B cell (primary cell): Measurements from ENCODE around the gene ABCB1.

Experiments used
- EZH2 ChIP-seq: IDR thresholded peaks from 2 replicates; pipeline ENCODE4 v1.6.1; 2012; ENCODE audit warnings: borderline replicate concordance, low read depth, mild to moderate bottlenecking, moderate library complexity, low read length; ENCODE audit not compliant: insufficient read depth, poor library complexity, severe bottlenecking
- TF ChIP-seq, protein P1 (sequence below): fragments of 200-600 bp; IDR thresholded peaks from one replicate; pipeline ENCODE4 v1.8.0; 2022; ENCODE audit warnings: antibody characterized with exemption, mild to moderate bottlenecking

DNA sequence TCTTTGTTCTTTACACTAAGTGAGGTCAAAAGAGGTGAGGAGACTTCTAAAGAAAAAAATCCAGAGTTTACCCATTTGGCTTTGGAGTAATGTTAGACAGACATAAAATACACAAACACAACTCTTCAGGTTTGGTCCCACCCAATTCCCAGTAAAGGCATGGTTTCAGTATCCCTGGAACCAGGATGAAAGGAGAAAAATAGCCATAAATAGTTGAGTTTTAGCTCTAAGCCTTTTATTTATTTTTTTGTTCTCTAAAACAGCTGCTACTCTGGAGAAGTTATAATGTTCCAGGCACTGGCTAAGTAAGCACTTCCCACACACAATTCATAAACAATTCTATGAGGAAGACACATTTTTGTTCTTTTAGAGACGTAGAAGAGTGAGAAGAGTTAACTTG, 4.0 kb downstream of the ABCB1 start:
- TF ChIP-seq, protein P1, sequence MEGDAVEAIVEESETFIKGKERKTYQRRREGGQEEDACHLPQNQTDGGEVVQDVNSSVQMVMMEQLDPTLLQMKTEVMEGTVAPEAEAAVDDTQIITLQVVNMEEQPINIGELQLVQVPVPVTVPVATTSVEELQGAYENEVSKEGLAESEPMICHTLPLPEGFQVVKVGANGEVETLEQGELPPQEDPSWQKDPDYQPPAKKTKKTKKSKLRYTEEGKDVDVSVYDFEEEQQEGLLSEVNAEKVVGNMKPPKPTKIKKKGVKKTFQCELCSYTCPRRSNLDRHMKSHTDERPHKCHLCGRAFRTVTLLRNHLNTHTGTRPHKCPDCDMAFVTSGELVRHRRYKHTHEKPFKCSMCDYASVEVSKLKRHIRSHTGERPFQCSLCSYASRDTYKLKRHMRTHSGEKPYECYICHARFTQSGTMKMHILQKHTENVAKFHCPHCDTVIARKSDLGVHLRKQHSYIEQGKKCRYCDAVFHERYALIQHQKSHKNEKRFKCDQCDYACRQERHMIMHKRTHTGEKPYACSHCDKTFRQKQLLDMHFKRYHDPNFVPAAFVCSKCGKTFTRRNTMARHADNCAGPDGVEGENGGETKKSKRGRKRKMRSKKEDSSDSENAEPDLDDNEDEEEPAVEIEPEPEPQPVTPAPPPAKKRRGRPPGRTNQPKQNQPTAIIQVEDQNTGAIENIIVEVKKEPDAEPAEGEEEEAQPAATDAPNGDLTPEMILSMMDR: no peak
- TF ChIP-seq EZH2: no peak
